ENCODE measurements around the gene ZNF117.

GRCh38 chr7:64996305-64996704, 5.5 kb upstream of the ZNF117 start:
- TF ChIP-seq TAF1 (IDR thresholded peaks at IDR 0.05; ENCODE audit: low read depth) (no peak), CEBPB (IDR thresholded peaks at IDR 0.05) (no peak), REST (IDR thresholded peaks at IDR 0.05; ENCODE audit: low read depth) (no peak), CREB1 (IDR thresholded peaks at IDR 0.05; ENCODE audit: low read depth) (no peak)
